Measurements from ENCODE around the gene TRIM38. TPM values are rescaled to one million over a fixed set of nuclear protein-coding genes. Genes with fewer than 3 reads are reported as not detected.

Gene TRIM38
- total and polyA plus RNA-seq, 2 donors (not counting 3 experiments of a cell fraction or from before 2014, with no cell fraction given): 5.1 to 13.2 TPM

DNA sequence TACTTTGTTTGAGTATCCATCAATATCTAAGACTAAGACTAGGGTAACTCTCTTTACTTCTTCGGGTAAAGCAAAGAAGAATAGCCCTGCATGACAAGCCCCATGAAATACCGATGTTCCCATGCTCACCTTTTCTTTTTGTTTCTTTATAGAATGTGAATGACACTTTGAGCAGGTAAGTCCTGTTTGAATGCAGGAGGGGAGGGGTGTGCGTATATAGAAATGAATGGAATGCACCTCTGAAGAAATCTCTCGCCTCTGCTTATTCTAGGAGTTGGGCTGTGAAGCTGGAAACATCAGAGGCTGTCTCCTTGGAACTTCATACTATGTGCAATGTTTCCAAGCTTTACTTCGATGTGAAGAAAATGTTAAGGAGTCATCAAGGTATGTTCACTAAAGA, 10.3 kb downstream of the TRIM38 start:
- ChIA-PET CTCF (interaction anchor here (1.1 to 2.8 kb wide), 2 partner anchors 20 to 184 kb away, joined by 4 to 8 read pairs; no protein-coding TSS in a partner anchor), POLR2A (interaction anchor here (0.6 kb wide), 1 partner anchor 403 kb away, joined by 3 read pairs; no protein-coding TSS in a partner anchor)
- H3K9me1 ChIP-seq (replicated peaks; ENCODE audit: control insufficient read depth, extremely low read depth, insufficient read depth, low read length): no peaks in the 10 kb centered on the region
- no TSS peak for BruUV-seq (replicated peaks)
- no peak overlapping the region for H3K27ac ChIP-seq (ENCODE audit: insufficient read depth, low read depth, low read length)
- H3K4me3 ChIP-seq (replicated peaks in 1 of 3; ENCODE audit: insufficient read depth in 1 of 3, low read depth in 1 of 3, low read length in 3 of 3): no peak overlapping the region
- no peak for FAIRE-seq
- intact Hi-C loops (cut with micrococcal nuclease): no loop called here
- H3K79me2 ChIP-seq (ENCODE audit: control insufficient read depth, insufficient read depth, low read length): peaks cover 4% of the 10 kb centered on the region
- TF ChIP-seq POLR2A (IDR thresholded peaks at IDR 0.05; ENCODE audit: low read depth, low read length) (no peak), FOS (IDR thresholded peaks at IDR 0.05; ENCODE audit: borderline replicate concordance, insufficient read depth, low read length) (no peak), GATA2 (IDR thresholded peaks at IDR 0.05; ENCODE audit: insufficient read depth, insufficient read length, low read depth, low read length) (no peak), EZH2 (IDR thresholded peaks at IDR 0.05; ENCODE audit: borderline replicate concordance, low read depth, low read length, severe bottlenecking) (no peak), MYC (IDR thresholded peaks at IDR 0.05; ENCODE audit: low read depth, low read length) (no peak), POLR2AphosphoS5 (IDR thresholded peaks at IDR 0.05; ENCODE audit: insufficient read depth, low read depth, low read length) (no peak), JUN (IDR thresholded peaks at IDR 0.05; ENCODE audit: borderline replicate concordance, insufficient read depth, insufficient read length, low read depth) (no peak), MAX (IDR thresholded peaks at IDR 0.05; ENCODE audit: insufficient read depth, insufficient read length) (no peak)
- TF ChIP-seq, protein P1, sequence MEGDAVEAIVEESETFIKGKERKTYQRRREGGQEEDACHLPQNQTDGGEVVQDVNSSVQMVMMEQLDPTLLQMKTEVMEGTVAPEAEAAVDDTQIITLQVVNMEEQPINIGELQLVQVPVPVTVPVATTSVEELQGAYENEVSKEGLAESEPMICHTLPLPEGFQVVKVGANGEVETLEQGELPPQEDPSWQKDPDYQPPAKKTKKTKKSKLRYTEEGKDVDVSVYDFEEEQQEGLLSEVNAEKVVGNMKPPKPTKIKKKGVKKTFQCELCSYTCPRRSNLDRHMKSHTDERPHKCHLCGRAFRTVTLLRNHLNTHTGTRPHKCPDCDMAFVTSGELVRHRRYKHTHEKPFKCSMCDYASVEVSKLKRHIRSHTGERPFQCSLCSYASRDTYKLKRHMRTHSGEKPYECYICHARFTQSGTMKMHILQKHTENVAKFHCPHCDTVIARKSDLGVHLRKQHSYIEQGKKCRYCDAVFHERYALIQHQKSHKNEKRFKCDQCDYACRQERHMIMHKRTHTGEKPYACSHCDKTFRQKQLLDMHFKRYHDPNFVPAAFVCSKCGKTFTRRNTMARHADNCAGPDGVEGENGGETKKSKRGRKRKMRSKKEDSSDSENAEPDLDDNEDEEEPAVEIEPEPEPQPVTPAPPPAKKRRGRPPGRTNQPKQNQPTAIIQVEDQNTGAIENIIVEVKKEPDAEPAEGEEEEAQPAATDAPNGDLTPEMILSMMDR (IDR thresholded peaks at IDR 0.05; ENCODE audit: extremely low read depth in 1 of 2, insufficient read depth in 1 of 2, low read depth in 1 of 2, low read length in 2 of 2): no peak
- H4K20me1 ChIP-seq (replicated peaks; ENCODE audit: control insufficient read depth, extremely low read depth, insufficient read depth, low read length): no peaks in the 10 kb centered on the region
- H3K4me1 ChIP-seq (ENCODE audit: control insufficient read depth, extremely low read depth, insufficient read depth, low read length): peaks cover 21% of the 10 kb centered on the region
- DNase-seq (ENCODE audit: low read depth, low spot score): no peak
- H3K9ac ChIP-seq (replicated peaks; ENCODE audit: extremely low read depth, insufficient read depth, low read length): no peak overlapping the region
- dilution Hi-C loops (cut with MboI; ENCODE audit: extremely low pct_ligation_motif_present, low sequenced_read_pairs): no loop called here
- no peaks in the 10 kb centered on the region for H3K27me3 ChIP-seq (ENCODE audit: control insufficient read depth in 2 of 2, insufficient read depth in 2 of 2, low read length in 2 of 2)
- H3K9me3 ChIP-seq (replicated peaks; ENCODE audit: control insufficient read depth, insufficient read depth, low read length): no peaks in the 10 kb centered on the region
- peaks cover 33 to 45% of the 10 kb centered on the region in 2 experiments for H3K36me3 ChIP-seq (ENCODE audit: control insufficient read depth in 2 of 2, extremely low read depth in 1 of 2, insufficient read depth in 2 of 2, low read length in 2 of 2)
- no peak overlapping the region for H3K4me2 ChIP-seq (ENCODE audit: insufficient read depth, low read length)
- H2AFZ ChIP-seq (ENCODE audit: low read depth, low read length): no peak overlapping the region

Data from endothelial cell of umbilical vein (primary cell).